Skeletal muscle satellite cell (primary cell): ENCODE results near the gene STK11. TPM values are rescaled to one million over a fixed set of nuclear protein-coding genes. Genes with fewer than 3 reads are reported as not detected.

ENCODE experiments used
- H3K27me3 ChIP-seq: 2 replicates; pipeline ENCODE4 v1.7.0; 2013; ENCODE audit warnings: low read length; ENCODE audit not compliant: control insufficient read depth, insufficient read depth
- H3K36me3 ChIP-seq: 2 replicates; pipeline ENCODE4 v1.7.0; 2013; ENCODE audit warnings: mild to moderate bottlenecking, control low read depth, low read length; ENCODE audit not compliant: insufficient read depth
- H3K4me1 ChIP-seq: 2 replicates; pipeline ENCODE4 v1.7.0; 2013; ENCODE audit warnings: low read length; ENCODE audit not compliant: control insufficient read depth, insufficient read depth
- H3K4me2 ChIP-seq: 2 replicates; pipeline ENCODE4 v1.7.0; 2013; ENCODE audit warnings: mild to moderate bottlenecking, low read length
- H3K4me3 ChIP-seq: 2 replicates; pipeline ENCODE4 v1.7.0; 2013; ENCODE audit warnings: low read length
- H3K9ac ChIP-seq: 2 replicates; pipeline ENCODE4 v1.7.0; 2013; ENCODE audit warnings: mild to moderate bottlenecking, low read depth, low read length, moderate library complexity
- H3K9me3 ChIP-seq: replicated peaks from 2 replicates; pipeline ENCODE4 v1.7.0; 2013; ENCODE audit warnings: mild to moderate bottlenecking, control low read depth, low read length
- total RNA-seq: library from RNA; depleted of rRNA; stranded (reverse); fragments of >200 nt; gene quantifications from 2 replicates; pipeline ENCODE4 v1.2.3, GENCODE V29; 2012; rRNA removed

STK11 gene
- total RNA-seq = 50.7 and 61.9 TPM in 2 replicates

DNA sequence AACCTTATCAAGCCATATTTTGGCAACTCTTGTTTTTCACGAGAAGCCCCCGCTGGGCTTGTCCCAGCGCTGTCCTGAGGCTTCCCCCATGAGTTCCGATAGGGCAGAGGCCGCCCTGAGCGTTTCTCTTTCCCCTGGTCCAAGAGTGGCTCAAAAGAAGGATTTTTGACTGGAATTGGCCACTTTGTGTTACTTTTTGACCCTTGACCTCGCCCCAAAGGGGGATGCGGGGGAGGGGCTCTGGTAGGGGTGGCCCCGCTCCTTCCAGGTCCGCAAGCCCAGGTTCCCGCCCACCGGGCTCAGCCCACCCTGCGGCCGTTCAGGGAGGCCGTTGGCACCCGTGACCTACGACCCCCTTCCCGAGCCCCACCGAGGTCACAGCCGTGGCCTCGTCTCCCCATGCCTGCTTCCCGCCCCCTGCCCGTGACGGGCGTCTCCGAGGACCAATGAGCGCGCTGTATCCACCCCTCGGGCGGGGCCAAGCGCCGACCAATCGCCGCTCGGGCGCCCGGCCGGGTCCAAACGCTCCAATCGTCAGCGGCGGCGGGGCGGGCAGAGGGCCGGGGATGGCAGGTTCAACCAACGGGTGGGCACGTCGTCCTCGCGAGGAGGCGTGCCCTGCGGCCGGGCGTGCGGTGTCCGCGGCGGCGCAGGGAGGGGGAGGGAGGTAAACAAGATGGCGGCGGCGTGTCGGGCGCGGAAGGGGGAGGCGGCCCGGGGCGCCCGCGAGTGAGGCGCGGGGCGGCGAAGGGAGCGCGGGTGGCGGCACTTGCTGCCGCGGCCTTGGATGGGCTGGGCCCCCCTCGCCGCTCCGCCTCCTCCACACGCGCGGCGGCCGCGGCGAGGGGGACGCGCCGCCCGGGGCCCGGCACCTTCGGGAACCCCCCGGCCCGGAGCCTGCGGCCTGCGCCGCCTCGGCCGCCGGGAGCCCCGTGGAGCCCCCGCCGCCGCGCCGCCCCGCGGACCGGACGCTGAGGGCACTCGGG, at the start of gene STK11:
TSS of gene STK11 (plus strand) at position 665 of the 986 bp plus-strand sequence. CDS start 1,136 bp downstream, outside the sequence.
- Histone ChIP-seq H3K27me3 (no peaks in the 10 kb centered on the region), H3K36me3 (peaks cover 8% of the 10 kb centered on the region), H3K9ac (peak within 1 kb of the TSS; percentile 81), H3K4me1 (peaks cover 36% of the 10 kb centered on the region), H3K4me2 (peak within 1 kb of the TSS; percentile 99), H3K4me3 (peak within 1 kb of the TSS; percentile 80), H3K9me3 (no peaks in the 10 kb centered on the region)

DNA sequence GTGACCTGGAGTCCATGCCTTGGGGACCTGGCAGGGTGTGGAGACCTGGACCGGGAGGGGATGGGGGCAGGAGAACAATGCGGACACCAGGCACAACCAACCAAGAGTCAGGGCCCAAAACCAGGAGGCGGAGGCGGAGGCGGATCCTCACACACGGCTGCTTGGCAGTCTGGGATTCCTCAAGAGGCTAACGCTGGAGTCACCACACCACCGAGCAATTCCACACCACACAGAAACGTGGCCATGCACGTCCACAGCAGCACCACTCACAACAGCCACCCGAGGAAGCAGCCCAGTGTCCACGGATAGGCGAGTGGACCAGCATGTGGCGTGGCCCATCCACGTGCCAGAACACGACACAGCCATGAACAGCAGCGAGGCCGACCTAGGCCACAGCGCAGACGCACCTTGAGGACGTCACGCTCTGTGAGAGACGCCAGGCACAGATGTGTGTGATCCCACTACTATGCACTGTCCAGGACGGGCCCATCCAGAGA, 49.2 kb upstream of the STK11 start:
- H3K36me3 ChIP-seq = peaks cover 25% of the 10 kb centered on the region
- H3K9ac ChIP-seq = no peak overlapping the region
- H3K4me1 ChIP-seq = peaks cover 19% of the 10 kb centered on the region
- H3K4me2 ChIP-seq = no peak overlapping the region
- H3K4me3 ChIP-seq = no peak overlapping the region
- H3K27me3 ChIP-seq = no peaks in the 10 kb centered on the region
- H3K9me3 ChIP-seq = no peaks in the 10 kb centered on the region

- Histone ChIP-seq H3K27me3 (no peaks in the 10 kb centered on the region), H3K4me1 (peaks cover 21% of the 10 kb centered on the region), H3K4me3 (no peak overlapping the region), H3K36me3 (peaks cover 22% of the 10 kb centered on the region), H3K9ac (no peak overlapping the region), H3K4me2 (no peak overlapping the region), H3K9me3 (no peaks in the 10 kb centered on the region)
These were observed 48.6 kb upstream of the STK11 start for GRCh38 chr19:1156830-1157615.

- H3K27me3 ChIP-seq = no peaks in the 10 kb centered on the region
- H3K4me1 ChIP-seq = peaks cover 21% of the 10 kb centered on the region
- peaks cover 17% of the 10 kb centered on the region for H3K36me3 ChIP-seq
- H3K4me2 ChIP-seq = no peak overlapping the region
- no peak overlapping the region for H3K4me3 ChIP-seq
- no peaks in the 10 kb centered on the region for H3K9me3 ChIP-seq
- H3K9ac ChIP-seq = no peak overlapping the region
These were observed 47.4 kb upstream of the STK11 start for GRCh38 chr19:1157931-1158884.

DNA sequence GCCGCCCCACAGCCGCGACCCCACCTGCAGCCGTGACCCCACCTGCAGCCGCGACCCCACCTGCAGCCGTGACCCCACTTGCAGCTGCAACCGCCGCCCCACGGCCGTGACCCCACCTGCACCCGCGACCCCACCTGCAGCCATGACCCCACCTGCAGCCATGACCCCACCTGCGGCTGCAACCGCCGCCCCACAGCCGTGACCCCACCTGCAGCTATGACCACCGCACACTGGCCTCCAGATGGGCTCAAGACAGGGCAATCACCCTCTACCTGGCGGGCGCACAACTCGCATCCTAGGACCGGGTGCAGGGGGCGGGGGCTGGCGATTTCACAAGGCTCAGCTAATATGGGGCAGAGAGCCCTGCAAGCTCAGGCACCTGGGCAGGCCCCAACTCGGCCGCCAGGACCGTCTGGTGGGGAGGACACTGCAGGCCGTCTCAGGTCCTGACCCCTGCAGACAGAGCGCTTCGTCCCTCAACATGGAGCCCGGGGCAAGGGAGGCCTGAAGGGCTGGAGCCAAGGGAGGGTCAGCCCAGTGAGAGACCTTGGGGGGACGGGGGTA, 46.6 kb upstream of the STK11 start:
- no peak overlapping the region for H3K9ac ChIP-seq
- no peak overlapping the region for H3K4me3 ChIP-seq
- H3K4me1 ChIP-seq = peaks cover 21% of the 10 kb centered on the region
- H3K9me3 ChIP-seq = no peaks in the 10 kb centered on the region
- H3K4me2 ChIP-seq = no peak overlapping the region
- peaks cover 13% of the 10 kb centered on the region for H3K36me3 ChIP-seq
- no peaks in the 10 kb centered on the region for H3K27me3 ChIP-seq

GRCh38 chr19:1159864-1160595, 45.5 kb upstream of the STK11 start:
- Histone ChIP-seq H3K9me3 (no peaks in the 10 kb centered on the region), H3K4me1 (peaks cover 14% of the 10 kb centered on the region), H3K4me3 (no peak overlapping the region), H3K4me2 (no peak overlapping the region), H3K9ac (no peak overlapping the region), H3K27me3 (no peaks in the 10 kb centered on the region), H3K36me3 (peaks cover 13% of the 10 kb centered on the region)

GRCh38 chr19:1161716-1162115, 43.9 kb upstream of the STK11 start:
- Histone ChIP-seq H3K9ac (no peak overlapping the region), H3K4me1 (peaks cover 2% of the 10 kb centered on the region), H3K9me3 (no peaks in the 10 kb centered on the region), H3K4me2 (no peak overlapping the region), H3K4me3 (no peak overlapping the region), H3K36me3 (peaks cover 14% of the 10 kb centered on the region), H3K27me3 (no peaks in the 10 kb centered on the region)

DNA sequence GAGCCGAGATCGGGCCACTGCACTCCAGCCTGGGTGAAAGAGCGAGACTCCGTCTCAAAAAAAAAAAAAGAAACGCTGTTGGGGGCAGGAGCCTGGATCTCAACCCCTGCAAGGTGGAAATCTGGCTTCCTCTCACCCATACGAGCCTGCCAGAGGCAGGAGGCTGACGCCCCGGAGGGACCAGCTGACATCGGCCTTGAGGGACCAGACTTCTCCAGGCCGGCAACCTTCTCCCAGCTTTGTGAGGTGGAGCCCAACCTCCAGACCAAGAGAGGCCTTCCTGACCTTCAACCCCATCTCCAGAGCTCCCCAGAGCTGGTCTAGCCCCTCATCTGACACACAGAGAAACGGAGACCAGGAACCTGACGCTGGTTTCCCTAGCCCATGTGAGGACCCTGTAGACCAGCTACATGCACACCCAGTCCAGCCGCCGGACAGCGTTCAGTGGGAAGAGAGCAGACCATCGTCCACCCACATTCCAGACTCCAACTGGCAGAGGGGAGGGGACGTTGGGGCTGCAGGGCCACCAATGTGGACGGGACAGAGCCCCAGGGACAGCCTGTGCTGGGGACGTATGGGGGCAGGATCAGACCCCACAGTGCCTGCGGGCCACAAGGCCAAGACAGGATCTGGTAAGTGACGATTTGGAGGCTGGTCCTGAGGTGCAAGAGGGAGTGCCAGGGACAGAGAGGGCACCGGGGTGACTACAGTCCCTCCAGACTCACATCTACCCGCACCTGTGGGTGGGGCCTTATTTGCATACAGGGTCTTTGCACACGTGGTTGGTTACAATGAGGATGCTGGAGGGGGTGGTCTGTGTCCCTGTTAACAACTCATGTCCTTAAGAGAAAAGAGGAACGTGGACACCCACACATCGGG, 42.9 kb upstream of the STK11 start:
- Histone ChIP-seq H3K9ac (no peak overlapping the region), H3K9me3 (no peaks in the 10 kb centered on the region), H3K4me3 (no peak overlapping the region), H3K27me3 (no peaks in the 10 kb centered on the region), H3K4me2 (no peak overlapping the region), H3K36me3 (peaks cover 21% of the 10 kb centered on the region), H3K4me1 (peaks cover 2% of the 10 kb centered on the region)

- no peak overlapping the region for H3K9ac ChIP-seq
- no peaks in the 10 kb centered on the region for H3K9me3 ChIP-seq
- peaks cover 4% of the 10 kb centered on the region for H3K4me1 ChIP-seq
- no peak overlapping the region for H3K4me2 ChIP-seq
- H3K27me3 ChIP-seq = no peaks in the 10 kb centered on the region
- no peak overlapping the region for H3K4me3 ChIP-seq
- peaks cover 19% of the 10 kb centered on the region for H3K36me3 ChIP-seq
These were observed 42.2 kb upstream of the STK11 start for GRCh38 chr19:1163283-1163933.
